HPDE6-E6E7 (cell line): ENCODE results near the gene KLRF2.
"Not testable (repeated sequence)": the region's sequence is repeated elsewhere in the genome, so short reads cannot be mapped to it uniquely, and the experiment has no call there.

Experiments used
- DNase-seq: peaks from one replicate; pipeline ENCODE4 v3.0.0; 2011; ENCODE audit warnings: missing footprints; ENCODE audit errors: extremely low spot score

KLRF2 gene

GRCh38 chr12:9881246-9881645 is at the start of gene KLRF2:
Gene KLRF2, plus strand, starts transcription at chr12:9881489. Its CDS starts 107 bp downstream, at chr12:9881596.
- no peak for DNase-seq

GRCh38 chr12:9831720-9832119 is 49.6 kb upstream of the KLRF2 start:
- no peak for DNase-seq

GRCh38 chr12:9843407-9843806 is 37.9 kb upstream of the KLRF2 start:
- no peak for DNase-seq

- DNase-seq: no peak
Observed at GRCh38 chr12:9848899-9849298, 32.4 kb upstream of the KLRF2 start.

- DNase-seq: no peak
Observed at GRCh38 chr12:9851050-9851449, 30.2 kb upstream of the KLRF2 start.

- DNase-seq: no peak
Observed at GRCh38 chr12:9851927-9852326, 29.4 kb upstream of the KLRF2 start.

GRCh38 chr12:9856151-9856550 is 25.1 kb upstream of the KLRF2 start:
- DNase-seq: no peak

GRCh38 chr12:9856894-9857293 is 24.4 kb upstream of the KLRF2 start:
- DNase-seq: no peak

- DNase-seq: no peak
Observed at GRCh38 chr12:9858135-9858534, 23.2 kb upstream of the KLRF2 start.

GRCh38 chr12:9864913-9865675 is 16.2 kb upstream of the KLRF2 start:
- no peak for DNase-seq

- no peak for DNase-seq
Observed at GRCh38 chr12:9866860-9867269, 14.4 kb upstream of the KLRF2 start.

GRCh38 chr12:9867531-9867930 is 13.8 kb upstream of the KLRF2 start:
- no peak for DNase-seq

- DNase-seq: no peak
Observed at GRCh38 chr12:9868311-9868801, 12.9 kb upstream of the KLRF2 start.

- no peak for DNase-seq
Observed at GRCh38 chr12:9868951-9869306, 12.4 kb upstream of the KLRF2 start.

GRCh38 chr12:9869307-9870161 is 11.8 kb upstream of the KLRF2 start, which contains the start of gene CLEC2B:
Gene CLEC2B, minus strand, starts transcription at chr12:9869354.
- DNase-seq: peak; percentile 22

GRCh38 chr12:9870286-9870866 is 10.9 kb upstream of the KLRF2 start:
- DNase-seq: no peak

- DNase-seq: no peak
Observed at GRCh38 chr12:9872162-9872561, 9.1 kb upstream of the KLRF2 start.

- peak; percentile 56 for DNase-seq
Observed at GRCh38 chr12:9872742-9873141, 8.5 kb upstream of the KLRF2 start.

- not testable (repeated sequence) for DNase-seq
Observed at GRCh38 chr12:9876120-9876519, 5.2 kb upstream of the KLRF2 start.

- no peak for DNase-seq
Observed at GRCh38 chr12:9880532-9881078, 684 bp upstream of the KLRF2 start.

- DNase-seq: no peak
Observed at GRCh38 chr12:9881988-9882387, 699 bp downstream of the KLRF2 start.

- no peak for DNase-seq
Observed at GRCh38 chr12:9883175-9883574, 1.9 kb downstream of the KLRF2 start.
